Measurements from ENCODE around the gene UBA1.

Gene UBA1

DNA sequence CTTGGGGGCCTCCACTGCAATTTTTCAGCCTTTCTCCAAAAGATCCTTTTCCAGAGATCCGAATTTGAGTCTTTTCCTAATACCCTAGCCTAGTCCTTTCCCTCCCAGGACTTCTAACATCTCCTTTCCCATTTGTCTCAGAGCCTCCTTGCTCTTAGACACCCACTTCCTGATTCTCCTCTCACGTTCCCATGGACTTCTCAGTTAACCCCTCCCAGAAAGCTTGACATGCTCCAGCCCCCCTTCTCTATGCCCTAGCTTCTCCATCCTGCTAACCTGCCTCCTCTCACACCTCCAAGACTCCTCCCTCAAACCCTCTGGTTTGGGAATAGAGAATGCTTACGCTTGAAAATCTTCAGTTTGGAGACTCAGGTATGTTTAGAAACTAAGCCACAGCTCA, 2.5 kb downstream of the UBA1 start:
- Histone ChIP-seq H3K9me3 (ENCODE audit: control insufficient read depth, low read depth, low read length) (no peaks in the 10 kb centered on the region), H3K4me1 (ENCODE audit: control insufficient read depth, low read depth, low read length) (no peaks in the 10 kb centered on the region), H3K9ac (ENCODE audit: low read length) (no peak overlapping the region), H3K27ac (ENCODE audit: low read length) (no peak overlapping the region), H3K27me3 (ENCODE audit: control insufficient read depth, insufficient read depth, low read length) (no peaks in the 10 kb centered on the region), H3K36me3 (ENCODE audit: control insufficient read depth, low read depth, low read length) (peaks cover 26% of the 10 kb centered on the region), H3K4me3 (ENCODE audit: low read length) (peak overlapping the region; percentile 4)

DNA sequence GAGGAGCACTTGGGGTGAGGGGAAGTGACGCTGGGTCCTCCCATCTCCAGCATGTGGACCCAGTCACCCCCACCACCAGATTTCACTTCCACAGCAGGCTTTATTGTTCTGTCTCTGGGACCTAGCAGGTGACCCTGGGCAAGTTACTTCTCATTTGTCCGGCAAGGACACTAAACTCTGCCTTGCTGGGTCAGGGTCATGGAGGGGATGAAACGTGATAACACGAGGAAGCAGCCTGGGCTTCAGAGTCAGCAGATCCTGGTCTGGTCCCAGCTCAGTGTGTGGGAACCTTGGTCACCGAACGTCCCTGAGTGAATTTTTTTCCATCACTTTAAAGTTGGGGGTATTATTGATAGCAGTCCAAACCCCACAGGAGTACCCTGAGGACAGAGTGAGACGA, 3.9 kb downstream of the UBA1 start:
- no peaks in the 10 kb centered on the region for H3K4me1 ChIP-seq (ENCODE audit: control insufficient read depth, low read depth, low read length)
- H3K36me3 ChIP-seq (ENCODE audit: control insufficient read depth, low read depth, low read length) = peaks cover 39% of the 10 kb centered on the region
- H3K27ac ChIP-seq (ENCODE audit: low read length) = no peak overlapping the region
- no peak overlapping the region for H3K9ac ChIP-seq (ENCODE audit: low read length)
- H3K9me3 ChIP-seq (ENCODE audit: control insufficient read depth, low read depth, low read length) = peaks cover 3% of the 10 kb centered on the region
- H3K27me3 ChIP-seq (ENCODE audit: control insufficient read depth, insufficient read depth, low read length) = no peaks in the 10 kb centered on the region
- H3K4me3 ChIP-seq (ENCODE audit: low read length) = peak overlapping the region; percentile 4

DNA sequence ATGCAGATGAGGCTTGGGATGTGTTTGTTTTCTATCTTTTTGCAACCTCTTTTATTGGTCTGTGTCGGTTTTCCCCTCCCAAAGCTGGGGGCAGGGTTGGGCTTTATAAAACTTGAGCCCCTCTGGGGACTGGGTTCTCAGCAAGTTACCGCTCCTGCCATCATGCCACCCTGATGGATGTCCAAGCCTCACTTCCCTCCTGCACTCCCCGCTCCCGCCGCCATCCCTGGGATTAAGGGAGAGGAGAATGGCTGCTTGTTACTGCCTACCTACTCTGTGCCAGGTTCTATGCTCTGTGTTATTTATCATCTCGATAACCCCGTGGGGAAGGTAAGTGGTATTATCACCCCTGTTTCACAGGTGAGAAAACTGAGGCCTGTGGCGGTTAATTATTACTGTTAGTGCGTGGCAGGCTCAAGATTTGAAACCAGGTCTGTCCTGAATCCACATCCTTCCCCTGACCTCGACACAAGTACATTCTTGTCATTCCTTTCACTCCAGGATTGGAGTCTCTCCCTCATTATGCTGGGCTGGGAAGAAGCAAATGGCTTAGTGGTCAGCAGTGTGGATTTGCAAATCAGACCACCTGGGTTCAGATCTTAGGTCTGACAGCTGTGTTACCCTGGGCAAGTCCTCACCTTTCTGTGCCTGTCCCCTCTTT, 4.5 kb downstream of the UBA1 start:
- Histone ChIP-seq H3K9me3 (ENCODE audit: control insufficient read depth, low read depth, low read length) (peaks cover 3% of the 10 kb centered on the region), H3K27ac (ENCODE audit: low read length) (no peak overlapping the region), H3K36me3 (ENCODE audit: control insufficient read depth, low read depth, low read length) (peaks cover 45% of the 10 kb centered on the region), H3K27me3 (ENCODE audit: control insufficient read depth, insufficient read depth, low read length) (no peaks in the 10 kb centered on the region), H3K4me1 (ENCODE audit: control insufficient read depth, low read depth, low read length) (no peaks in the 10 kb centered on the region), H3K4me3 (ENCODE audit: low read length) (no peak overlapping the region), H3K9ac (ENCODE audit: low read length) (no peak overlapping the region)

DNA sequence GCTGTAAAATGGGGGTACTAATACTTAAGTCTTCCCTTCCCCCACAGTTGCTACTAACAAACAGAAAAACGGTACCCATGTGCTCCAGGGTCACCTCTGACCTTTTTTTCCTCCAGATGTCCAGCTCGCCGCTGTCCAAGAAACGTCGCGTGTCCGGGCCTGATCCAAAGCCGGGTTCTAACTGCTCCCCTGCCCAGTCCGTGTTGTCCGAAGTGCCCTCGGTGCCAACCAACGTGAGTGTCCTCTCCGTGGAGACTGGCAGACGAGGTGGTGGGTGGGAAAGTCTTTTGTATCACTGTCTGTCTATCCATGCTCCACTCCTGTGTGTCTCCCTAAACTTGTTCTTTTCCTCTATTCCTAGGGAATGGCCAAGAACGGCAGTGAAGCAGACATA, 5.1 kb downstream of the UBA1 start:
- Histone ChIP-seq H3K36me3 (ENCODE audit: control insufficient read depth, low read depth, low read length) (peaks cover 49% of the 10 kb centered on the region), H3K27me3 (ENCODE audit: control insufficient read depth, insufficient read depth, low read length) (no peaks in the 10 kb centered on the region), H3K27ac (ENCODE audit: low read length) (no peak overlapping the region), H3K4me3 (ENCODE audit: low read length) (no peak overlapping the region), H3K9ac (ENCODE audit: low read length) (no peak overlapping the region), H3K4me1 (ENCODE audit: control insufficient read depth, low read depth, low read length) (no peaks in the 10 kb centered on the region), H3K9me3 (ENCODE audit: control insufficient read depth, low read depth, low read length) (peaks cover 3% of the 10 kb centered on the region)

DNA sequence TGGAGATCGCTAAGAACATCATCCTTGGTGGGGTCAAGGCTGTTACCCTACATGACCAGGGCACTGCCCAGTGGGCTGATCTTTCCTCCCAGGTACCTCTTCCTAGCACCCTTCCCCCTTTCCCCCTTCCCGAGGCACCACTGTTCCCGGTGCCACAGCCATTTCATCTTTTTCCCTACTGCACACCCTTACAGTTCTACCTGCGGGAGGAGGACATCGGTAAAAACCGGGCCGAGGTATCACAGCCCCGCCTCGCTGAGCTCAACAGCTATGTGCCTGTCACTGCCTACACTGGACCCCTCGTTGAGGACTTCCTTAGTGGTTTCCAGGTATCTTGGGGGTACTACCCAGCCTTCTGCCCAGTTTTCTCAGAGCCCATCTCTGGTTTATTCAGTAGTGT, 5.7 kb downstream of the UBA1 start:
- Histone ChIP-seq H3K27me3 (ENCODE audit: control insufficient read depth, insufficient read depth, low read length) (no peaks in the 10 kb centered on the region), H3K9me3 (ENCODE audit: control insufficient read depth, low read depth, low read length) (peaks cover 3% of the 10 kb centered on the region), H3K4me1 (ENCODE audit: control insufficient read depth, low read depth, low read length) (no peaks in the 10 kb centered on the region), H3K9ac (ENCODE audit: low read length) (no peak overlapping the region), H3K27ac (ENCODE audit: low read length) (no peak overlapping the region), H3K36me3 (ENCODE audit: control insufficient read depth, low read depth, low read length) (peaks cover 52% of the 10 kb centered on the region), H3K4me3 (ENCODE audit: low read length) (no peak overlapping the region)

DNA sequence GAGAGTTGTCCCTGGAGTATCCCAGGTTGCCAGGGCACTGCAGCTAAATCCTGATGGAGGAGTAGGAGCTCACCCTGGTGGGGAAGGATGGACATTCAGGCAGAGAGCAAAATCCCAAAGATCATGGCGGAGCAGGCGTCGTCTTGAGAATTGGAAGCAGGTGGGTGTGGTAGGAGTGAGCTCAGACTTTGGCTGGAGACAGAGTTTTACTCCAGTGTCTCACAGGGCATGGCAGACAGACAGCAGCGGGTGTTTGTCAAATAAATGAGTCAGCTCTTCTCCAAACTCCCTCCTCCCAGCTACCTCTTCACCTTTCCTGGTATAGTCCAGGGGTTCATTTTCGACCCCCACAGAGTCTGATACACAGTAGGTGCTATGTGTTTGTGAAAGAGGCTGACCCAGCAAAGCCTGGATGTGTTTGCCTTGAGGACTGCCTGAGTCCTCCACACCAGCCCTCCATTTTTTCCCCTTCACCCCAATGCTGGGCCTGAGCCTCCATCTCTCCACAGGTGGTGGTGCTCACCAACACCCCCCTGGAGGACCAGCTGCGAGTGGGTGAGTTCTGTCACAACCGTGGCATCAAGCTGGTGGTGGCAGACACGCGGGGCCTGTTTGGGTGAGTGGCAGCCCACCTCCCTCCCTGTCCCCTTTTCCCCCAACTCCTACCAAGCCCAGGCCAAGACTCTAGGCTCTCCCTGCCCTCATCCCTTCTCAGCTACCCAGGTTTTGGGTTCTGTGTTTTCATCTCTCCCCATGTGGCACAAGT, 6.9 kb downstream of the UBA1 start:
- Histone ChIP-seq H3K9ac (ENCODE audit: low read length) (no peak overlapping the region), H3K27me3 (ENCODE audit: control insufficient read depth, insufficient read depth, low read length) (no peaks in the 10 kb centered on the region), H3K27ac (ENCODE audit: low read length) (no peak overlapping the region), H3K36me3 (ENCODE audit: control insufficient read depth, low read depth, low read length) (peaks cover 64% of the 10 kb centered on the region), H3K4me3 (ENCODE audit: low read length) (no peak overlapping the region), H3K9me3 (ENCODE audit: control insufficient read depth, low read depth, low read length) (peaks cover 3% of the 10 kb centered on the region), H3K4me1 (ENCODE audit: control insufficient read depth, low read depth, low read length) (no peaks in the 10 kb centered on the region)

DNA sequence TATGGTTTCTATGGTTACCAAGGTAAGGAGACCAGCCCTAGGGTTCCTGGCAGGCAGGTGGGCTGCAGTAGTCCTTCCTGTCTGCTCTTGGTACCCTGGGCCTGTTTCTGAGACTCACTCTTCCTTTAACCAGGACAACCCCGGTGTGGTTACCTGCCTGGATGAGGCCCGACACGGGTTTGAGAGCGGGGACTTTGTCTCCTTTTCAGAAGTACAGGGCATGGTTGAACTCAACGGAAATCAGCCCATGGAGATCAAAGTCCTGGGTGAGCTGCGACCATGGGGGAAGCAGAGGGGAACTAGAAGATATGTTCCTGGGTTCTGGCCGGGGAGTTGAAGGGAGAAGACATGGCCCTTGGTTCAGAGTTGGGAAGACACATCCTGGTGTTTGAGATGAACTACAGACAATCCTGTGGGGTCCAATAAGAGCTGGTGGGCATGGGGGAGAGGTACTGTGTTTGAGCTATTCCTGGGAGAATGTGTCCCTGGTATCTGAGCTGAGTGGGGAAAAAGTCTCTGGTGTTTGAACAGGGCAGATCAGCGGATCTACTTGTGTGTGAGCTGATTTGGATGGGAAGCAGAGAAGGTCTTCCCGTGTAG, 7.8 kb downstream of the UBA1 start:
- H3K4me1 ChIP-seq (ENCODE audit: control insufficient read depth, low read depth, low read length) = no peaks in the 10 kb centered on the region
- no peak overlapping the region for H3K9ac ChIP-seq (ENCODE audit: low read length)
- peaks cover 73% of the 10 kb centered on the region for H3K36me3 ChIP-seq (ENCODE audit: control insufficient read depth, low read depth, low read length)

DNA sequence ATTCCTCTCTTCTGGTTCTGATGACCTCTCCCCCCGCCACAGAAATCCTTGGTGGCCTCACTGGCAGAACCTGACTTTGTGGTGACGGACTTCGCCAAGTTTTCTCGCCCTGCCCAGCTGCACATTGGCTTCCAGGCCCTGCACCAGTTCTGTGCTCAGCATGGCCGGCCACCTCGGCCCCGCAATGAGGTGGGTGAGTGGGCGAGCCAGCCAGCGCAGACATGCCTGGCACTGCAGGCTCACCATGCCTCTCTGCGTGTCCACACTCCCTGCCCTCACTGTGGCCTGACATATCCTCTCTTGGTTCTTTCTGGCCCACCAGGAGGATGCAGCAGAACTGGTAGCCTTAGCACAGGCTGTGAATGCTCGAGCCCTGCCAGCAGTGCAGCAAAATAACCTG, 8.7 kb downstream of the UBA1 start:
- peaks cover 82% of the 10 kb centered on the region for H3K36me3 ChIP-seq (ENCODE audit: control insufficient read depth, low read depth, low read length)

More for the DNA sequence above, 7.8 kb downstream of the UBA1 start:
- no peak overlapping the region for H3K4me3 ChIP-seq (ENCODE audit: low read length)
- no peaks in the 10 kb centered on the region for H3K27me3 ChIP-seq (ENCODE audit: control insufficient read depth, insufficient read depth, low read length)
- no peak overlapping the region for H3K27ac ChIP-seq (ENCODE audit: low read length)
- peaks cover 3% of the 10 kb centered on the region for H3K9me3 ChIP-seq (ENCODE audit: control insufficient read depth, low read depth, low read length)

DNA sequence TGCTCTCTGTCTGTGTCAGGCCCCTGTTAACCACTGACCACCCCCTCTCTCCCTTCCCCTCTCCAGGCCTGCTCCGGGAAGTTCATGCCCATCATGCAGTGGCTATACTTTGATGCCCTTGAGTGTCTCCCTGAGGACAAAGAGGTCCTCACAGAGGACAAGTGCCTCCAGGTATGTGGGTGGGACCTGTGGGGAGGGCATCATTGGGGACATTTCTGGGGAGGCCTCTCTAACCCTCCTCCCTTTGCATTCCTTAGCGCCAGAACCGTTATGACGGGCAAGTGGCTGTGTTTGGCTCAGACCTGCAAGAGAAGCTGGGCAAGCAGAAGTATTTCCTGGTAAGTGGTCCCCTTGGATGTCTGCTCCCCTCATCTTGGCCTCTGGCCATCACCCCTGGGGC, 9.2 kb downstream of the UBA1 start:
- H3K9ac ChIP-seq (ENCODE audit: low read length) = no peak overlapping the region
- H3K4me1 ChIP-seq (ENCODE audit: control insufficient read depth, low read depth, low read length) = no peaks in the 10 kb centered on the region
- H3K9me3 ChIP-seq (ENCODE audit: control insufficient read depth, low read depth, low read length) = peaks cover 10% of the 10 kb centered on the region
- H3K4me3 ChIP-seq (ENCODE audit: low read length) = no peak overlapping the region
- no peak overlapping the region for H3K27ac ChIP-seq (ENCODE audit: low read length)
- peaks cover 88% of the 10 kb centered on the region for H3K36me3 ChIP-seq (ENCODE audit: control insufficient read depth, low read depth, low read length)
- H3K27me3 ChIP-seq (ENCODE audit: control insufficient read depth, insufficient read depth, low read length) = no peaks in the 10 kb centered on the region

More for the DNA sequence above, 8.7 kb downstream of the UBA1 start:
- Histone ChIP-seq H3K27me3 (ENCODE audit: control insufficient read depth, insufficient read depth, low read length) (no peaks in the 10 kb centered on the region), H3K9me3 (ENCODE audit: control insufficient read depth, low read depth, low read length) (peaks cover 8% of the 10 kb centered on the region), H3K9ac (ENCODE audit: low read length) (no peak overlapping the region), H3K27ac (ENCODE audit: low read length) (no peak overlapping the region), H3K4me1 (ENCODE audit: control insufficient read depth, low read depth, low read length) (no peaks in the 10 kb centered on the region), H3K4me3 (ENCODE audit: low read length) (no peak overlapping the region)

DNA sequence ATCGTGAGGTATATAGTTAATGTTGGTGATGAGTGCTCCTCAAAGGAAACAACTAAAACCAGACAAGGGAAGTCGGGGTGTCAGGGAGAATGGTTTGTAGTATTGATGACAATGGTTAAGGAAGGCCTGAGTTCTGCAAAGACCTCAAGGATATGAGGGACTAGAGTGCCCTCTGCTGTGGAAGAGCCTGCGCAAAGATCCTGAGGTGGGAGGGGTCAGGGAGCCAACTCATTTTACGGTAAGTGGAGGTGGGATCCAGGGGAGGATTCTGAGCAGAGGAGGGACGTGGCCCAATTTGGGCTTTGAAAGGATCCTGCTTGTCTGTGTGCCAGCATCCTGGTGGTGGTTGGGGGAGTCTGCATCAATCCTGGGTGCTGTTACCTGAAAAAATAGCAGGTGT, 11.3 kb downstream of the UBA1 start:
- Histone ChIP-seq H3K36me3 (ENCODE audit: control insufficient read depth, low read depth, low read length) (peaks cover 86% of the 10 kb centered on the region), H3K9ac (ENCODE audit: low read length) (no peak overlapping the region), H3K9me3 (ENCODE audit: control insufficient read depth, low read depth, low read length) (peaks cover 13% of the 10 kb centered on the region), H3K27me3 (ENCODE audit: control insufficient read depth, insufficient read depth, low read length) (no peaks in the 10 kb centered on the region), H3K4me3 (ENCODE audit: low read length) (no peak overlapping the region), H3K4me1 (ENCODE audit: control insufficient read depth, low read depth, low read length) (no peaks in the 10 kb centered on the region), H3K27ac (ENCODE audit: low read length) (no peak overlapping the region)

DNA sequence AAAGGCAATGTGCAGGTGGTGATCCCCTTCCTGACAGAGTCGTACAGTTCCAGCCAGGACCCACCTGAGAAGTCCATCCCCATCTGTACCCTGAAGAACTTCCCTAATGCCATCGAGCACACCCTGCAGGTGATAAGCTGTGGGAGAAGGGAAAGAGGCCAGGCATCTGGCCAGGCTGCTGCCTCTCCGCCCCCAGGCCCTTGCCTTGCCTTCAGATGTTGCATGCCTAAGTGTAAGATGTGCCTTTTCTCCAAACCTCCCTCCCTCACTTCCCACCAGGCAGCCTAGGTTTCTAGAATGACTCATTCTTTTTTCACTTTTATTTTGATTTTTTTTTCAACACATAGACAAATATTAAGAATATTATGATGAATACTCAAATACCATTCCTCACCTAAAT, 12.7 kb downstream of the UBA1 start:
- H3K36me3 ChIP-seq (ENCODE audit: control insufficient read depth, low read depth, low read length) = peaks cover 86% of the 10 kb centered on the region
- no peaks in the 10 kb centered on the region for H3K4me1 ChIP-seq (ENCODE audit: control insufficient read depth, low read depth, low read length)
- H3K4me3 ChIP-seq (ENCODE audit: low read length) = no peak overlapping the region
- no peak overlapping the region for H3K27ac ChIP-seq (ENCODE audit: low read length)
- H3K27me3 ChIP-seq (ENCODE audit: control insufficient read depth, insufficient read depth, low read length) = no peaks in the 10 kb centered on the region
- H3K9ac ChIP-seq (ENCODE audit: low read length) = no peak overlapping the region
- H3K9me3 ChIP-seq (ENCODE audit: control insufficient read depth, low read depth, low read length) = peaks cover 13% of the 10 kb centered on the region
